PC-9 (cell line): ENCODE data around the gene MYO16. TPM values are rescaled to one million over a fixed set of nuclear protein-coding genes. Genes with fewer than 3 reads are reported as not detected.

Source experiments
- BruUV-seq: library from RNA; stranded (reverse); fragments of 400-500 nt; replicated peaks from 2 replicates; lab custom pipeline; 2021; lab: Mats Ljungman, UMichigan
- CTCF ChIA-PET: fragments of 300-600 bp; sonication (Branson Sonifier 250); formaldehyde crosslinking; loops from one replicate; lab custom pipeline; 2022; ENCODE audit warnings: antibody characterized with exemption; lab: Charles Lee
- POLR2A ChIA-PET: fragments of 300-600 bp; sonication (Branson Sonifier 250); formaldehyde crosslinking; loops from one replicate; lab custom pipeline; 2022; ENCODE audit warnings: antibody characterized with exemption; ENCODE audit not compliant: unreplicated experiment; lab: Charles Lee
- DNase-seq, 2 experiments: peaks; one replicate each; pipeline versions ENCODE4 v3.0.0 to v3.0.0-alpha.2; 2015 to 2022; ENCODE audit warnings: mixed read lengths in 1 of 2
- H2AFZ ChIP-seq: fragments of 200-600 bp; sonication (generic); 2 replicates; pipeline ENCODE4 v1.8.1; 2017; ENCODE audit warnings: antibody characterized with exemption
- H3F3A ChIP-seq: fragments of 200-600 bp; sonication (generic); 2 replicates; pipeline ENCODE4 v1.8.1; 2017; ENCODE audit warnings: antibody characterized with exemption, mild to moderate bottlenecking, low read depth; ENCODE audit not compliant: insufficient read depth
- H3K27ac ChIP-seq: fragments of 200-600 bp; sonication (generic); 2 replicates; pipeline ENCODE4 v1.6.1; 2016; ENCODE audit warnings: mixed run types
- H3K27me3 ChIP-seq: fragments of 200-600 bp; sonication (generic); 2 replicates; pipeline ENCODE4 v1.6.1; 2016; ENCODE audit warnings: low read depth, mixed run types; ENCODE audit not compliant: insufficient read depth
- H3K36me3 ChIP-seq: fragments of 200-600 bp; sonication (generic); 2 replicates; pipeline ENCODE4 v1.6.1; 2016; ENCODE audit warnings: low read depth, mixed run types
- H3K4me1 ChIP-seq: fragments of 200-600 bp; sonication (generic); replicated peaks from 2 replicates; pipeline ENCODE4 v1.6.1; 2016; ENCODE audit warnings: mixed run types; ENCODE audit not compliant: insufficient read depth
- H3K4me2 ChIP-seq: fragments of 200-600 bp; sonication (generic); 2 replicates; pipeline ENCODE4 v1.6.1; 2017; ENCODE audit warnings: mixed run types
- H3K4me3 ChIP-seq: fragments of 200-600 bp; sonication (generic); 2 replicates; pipeline ENCODE4 v1.6.1; 2016; ENCODE audit warnings: mixed run types
- H3K79me2 ChIP-seq: fragments of 200-600 bp; sonication (generic); 2 replicates; pipeline ENCODE4 v1.6.1; 2017; ENCODE audit warnings: low read depth, mixed run types
- H3K9me2 ChIP-seq: fragments of 200-600 bp; sonication (generic); 2 replicates; pipeline ENCODE4 v1.8.1; 2017; ENCODE audit warnings: mild to moderate bottlenecking; ENCODE audit not compliant: insufficient read depth
- H3K9me3 ChIP-seq: fragments of 200-600 bp; sonication (generic); 2 replicates; pipeline ENCODE4 v1.8.1; 2016; ENCODE audit warnings: low read depth; ENCODE audit not compliant: insufficient read depth
- H4K20me1 ChIP-seq: fragments of 200-600 bp; sonication (generic); 2 replicates; pipeline ENCODE4 v1.8.1; 2017; ENCODE audit not compliant: insufficient read depth
- CTCF ChIP-seq: fragments of 200-600 bp; sonication (generic); conservative IDR thresholded peaks from 2 replicates; pipeline ENCODE4 v1.6.1; 2017; ENCODE audit warnings: mixed run types, antibody characterized with exemption, mild to moderate bottlenecking, moderate library complexity
- EZH2 ChIP-seq: fragments of 200-600 bp; sonication (generic); IDR thresholded peaks from 2 replicates; pipeline ENCODE4 v1.8.0; 2017; ENCODE audit warnings: antibody characterized with exemption, low read depth
- intact Hi-C: fragments of 100-400 bp; cut with micrococcal nuclease; formaldehyde crosslinking; loops from one replicate; pipeline ENCODE4 v1.10.0; 2022; ENCODE audit not compliant: unreplicated experiment
- total RNA-seq: library from RNA; stranded (reverse); gene quantifications from 2 replicates; pipeline ENCODE4 v1.2.3, GENCODE V29; 2021

MYO16 gene
- total RNA-seq, 1 experiment from 2014 or later: 0.59 TPM

GRCh38 chr13:108705031-108705430 lies 75.6 kb downstream of the MYO16 start:
- Histone ChIP-seq H3K27me3 (peaks cover 4% of the 10 kb centered on the region; the same call in 1 of the 2 replicates), H3K4me3 (no peak overlapping the region), H3K79me2 (no peaks in the 10 kb centered on the region), H3K4me2 (no peak overlapping the region), H3K27ac (no peak overlapping the region), H2AFZ (no peak overlapping the region), H3F3A (peaks cover 8% of the 10 kb centered on the region; the same call in 1 of the 2 replicates), H3K36me3 (no peaks in the 10 kb centered on the region), H4K20me1 (no peaks in the 10 kb centered on the region), H3K9me2 (no peaks in the 10 kb centered on the region), H3K4me1 (peaks cover 10% of the 10 kb centered on the region), H3K9me3 (peaks cover 9% of the 10 kb centered on the region; the same call in 1 of the 2 replicates)
- intact Hi-C loops: no loop called here
- CTCF ChIA-PET: no interaction called here
- POLR2A ChIA-PET: no interaction called here
- DNase-seq: no peak
- no peak for TF ChIP-seq CTCF
- no peak for TF ChIP-seq EZH2
- BruUV-seq: no TSS peak

- no peaks in the 10 kb centered on the region for H3K4me1 ChIP-seq
- intact Hi-C loops: no loop called here
- H3F3A ChIP-seq: no peaks in the 10 kb centered on the region
- ChIA-PET POLR2A (no interaction called here), CTCF (no interaction called here)
- H3K4me3 ChIP-seq: no peak overlapping the region
- H3K79me2 ChIP-seq: no peaks in the 10 kb centered on the region
- TF ChIP-seq CTCF (no peak), EZH2 (no peak)
- H3K9me3 ChIP-seq: no peaks in the 10 kb centered on the region; the same call in 1 of the 2 replicates
- no TSS peak for BruUV-seq
- H3K4me2 ChIP-seq: no peak overlapping the region
- no peaks in the 10 kb centered on the region for H3K36me3 ChIP-seq
- no peaks in the 10 kb centered on the region for H4K20me1 ChIP-seq
- no peak overlapping the region for H2AFZ ChIP-seq
- DNase-seq: no peak
- peaks cover 16% of the 10 kb centered on the region; the same call in 1 of the 2 replicates for H3K27me3 ChIP-seq
- no peaks in the 10 kb centered on the region for H3K9me2 ChIP-seq
- H3K27ac ChIP-seq: no peak overlapping the region
Measured at GRCh38 chr13:108707584-108707983, 78.2 kb downstream of the MYO16 start.

GRCh38 chr13:108708921-108709320 lies 79.5 kb downstream of the MYO16 start:
- Histone ChIP-seq H3K36me3 (no peaks in the 10 kb centered on the region), H3K9me3 (no peaks in the 10 kb centered on the region), H4K20me1 (no peaks in the 10 kb centered on the region), H3K4me2 (no peak overlapping the region), H2AFZ (no peak overlapping the region), H3K4me3 (no peak overlapping the region), H3K79me2 (no peaks in the 10 kb centered on the region), H3K27me3 (peaks cover 21% of the 10 kb centered on the region; the same call in 1 of the 2 replicates), H3K9me2 (no peaks in the 10 kb centered on the region), H3K4me1 (no peaks in the 10 kb centered on the region), H3F3A (no peaks in the 10 kb centered on the region), H3K27ac (no peak overlapping the region)
- ChIA-PET CTCF (no interaction called here), POLR2A (no interaction called here)
- BruUV-seq: no TSS peak
- intact Hi-C loops: no loop called here
- TF ChIP-seq CTCF (no peak), EZH2 (no peak)
- DNase-seq: no peak
